Erythroblast (primary cell): ENCODE measurements around the gene ARHGAP20.
"Not testable (repeated sequence)": the region's sequence is repeated elsewhere in the genome, so short reads cannot be mapped to it uniquely, and the experiment has no call there.

ENCODE experiments used
- DNase-seq, 2 experiments: peaks; one replicate each; lab custom pipeline; 2025; lab: John Stamatoyannopoulos, UW
- GATA1 ChIP-seq: IDR thresholded peaks from 2 replicates; pipeline ENCODE4 v1.6.1; 2011; ENCODE audit warnings: low read depth, mild to moderate bottlenecking, control low read depth, low read length, moderate library complexity
- POLR2A ChIP-seq: IDR thresholded peaks from 2 replicates; pipeline ENCODE4 v1.6.1; 2011; ENCODE audit warnings: mild to moderate bottlenecking, low read length

The ARHGAP20 gene

GRCh38 chr11:110704210-110704864 lies 7.9 kb downstream of the ARHGAP20 start:
- TF ChIP-seq GATA1 = no peak
- no peak for TF ChIP-seq POLR2A
- DNase-seq = no peak

- no peak for DNase-seq
- TF ChIP-seq POLR2A = no peak
- no peak for TF ChIP-seq GATA1
These were observed 20.3 kb downstream of the ARHGAP20 start for GRCh38 chr11:110691926-110692325.

- DNase-seq = no peak
- TF ChIP-seq POLR2A (no peak), GATA1 (no peak)
These were observed 22.9 kb downstream of the ARHGAP20 start for GRCh38 chr11:110689306-110689705.

- no peak for DNase-seq
These were observed 32.8 kb downstream of the ARHGAP20 start for GRCh38 chr11:110679323-110679975.

GRCh38 chr11:110675548-110675947 lies 36.7 kb downstream of the ARHGAP20 start:
- no peak for DNase-seq
- TF ChIP-seq GATA1 = no peak
- no peak for TF ChIP-seq POLR2A

More at GRCh38 chr11:110679323-110679975, 32.8 kb downstream of the ARHGAP20 start:
- TF ChIP-seq POLR2A (no peak), GATA1 (no peak)

- DNase-seq = no peak
- no peak for TF ChIP-seq POLR2A
- TF ChIP-seq GATA1 = no peak
These were observed 46.4 kb downstream of the ARHGAP20 start for GRCh38 chr11:110665689-110666465.

GRCh38 chr11:110655967-110656366 lies 56.3 kb downstream of the ARHGAP20 start:
- no peak for TF ChIP-seq GATA1
- TF ChIP-seq POLR2A = no peak
- no peak for DNase-seq

GRCh38 chr11:110654456-110654855 lies 57.8 kb downstream of the ARHGAP20 start:
- no peak for DNase-seq
- TF ChIP-seq POLR2A = no peak
- TF ChIP-seq GATA1 = no peak

- TF ChIP-seq POLR2A (no peak), GATA1 (no peak)
- DNase-seq = no peak
These were observed 67.0 kb downstream of the ARHGAP20 start for GRCh38 chr11:110645253-110645652.

- DNase-seq = no peak
- TF ChIP-seq POLR2A (no peak), GATA1 (no peak)
These were observed 77.9 kb downstream of the ARHGAP20 start for GRCh38 chr11:110634370-110634769.

GRCh38 chr11:110631551-110631950 lies 80.7 kb downstream of the ARHGAP20 start:
- TF ChIP-seq GATA1 (no peak), POLR2A (no peak)
- no peak for DNase-seq

- DNase-seq = no peak
- TF ChIP-seq POLR2A (no peak), GATA1 (no peak)
These were observed 82.6 kb downstream of the ARHGAP20 start for GRCh38 chr11:110629594-110629993.

- DNase-seq = no peak
- TF ChIP-seq GATA1 = no peak
- no peak for TF ChIP-seq POLR2A
These were observed 90.4 kb downstream of the ARHGAP20 start for GRCh38 chr11:110621826-110622225.

- not testable (repeated sequence) for DNase-seq
These were observed 92.9 kb downstream of the ARHGAP20 start for GRCh38 chr11:110619366-110619765.

GRCh38 chr11:110614031-110614430 lies 98.2 kb downstream of the ARHGAP20 start:
- DNase-seq = no peak
- TF ChIP-seq GATA1 = no peak
